Liver (tissue), 9 donors: ENCODE measurements around the gene HRH1. TPM values are rescaled to one million over a fixed set of nuclear protein-coding genes. Genes with fewer than 3 reads are reported as not detected.
A peak's percentile ranks its signal among the peaks of the same experiment; 100 is the strongest.

Experiments used
- DNase-seq: peaks from one replicate; pipeline ENCODE4 v3.0.0-alpha.2; 2017; ENCODE audit warnings: low spot score
- H3K27ac ChIP-seq, 2 donors: one replicate each; pipeline ENCODE4 v1.7.0; 2013; ENCODE audit warnings: inconsistent platforms in 2 of 2, low read length in 2 of 2, control low read depth in 1 of 2, low read depth in 1 of 2, mild to moderate bottlenecking in 1 of 2
- H3K27me3 ChIP-seq, 4 donors: one replicate each; pipeline versions ENCODE4 v1.6.1 to v1.7.0; 2013; ENCODE audit warnings: low read length in 3 of 4, inconsistent platforms in 1 of 4, mild to moderate bottlenecking in 1 of 4, moderate library complexity in 1 of 4; ENCODE audit not compliant: control insufficient read depth in 4 of 4, insufficient read depth in 4 of 4
- H3K36me3 ChIP-seq, 4 donors: one replicate each; pipeline versions ENCODE4 v1.6.1 to v1.7.0; 2013; ENCODE audit warnings: low read length in 3 of 4, mild to moderate bottlenecking in 3 of 4, low read depth in 1 of 4, moderate library complexity in 1 of 4; ENCODE audit not compliant: control insufficient read depth in 4 of 4, insufficient read depth in 3 of 4
- H3K4me1 ChIP-seq, 4 donors: one replicate each; pipeline versions ENCODE4 v1.6.1 to v1.7.0; 2013; ENCODE audit warnings: low read length in 3 of 4, mild to moderate bottlenecking in 3 of 4, moderate library complexity in 1 of 4; ENCODE audit not compliant: control insufficient read depth in 4 of 4, insufficient read depth in 4 of 4
- H3K4me3 ChIP-seq, 3 donors: one replicate each; pipeline versions ENCODE4 v1.6.1 to v1.7.0; 2013; ENCODE audit warnings: low read length in 3 of 3, control low read depth in 1 of 3, low read depth in 1 of 3, mild to moderate bottlenecking in 1 of 3
- H3K9ac ChIP-seq, 2 donors: one replicate each; pipeline ENCODE4 v1.7.0; 2013; ENCODE audit warnings: low read length in 2 of 2, mild to moderate bottlenecking in 2 of 2, moderate library complexity in 2 of 2, control low read depth in 1 of 2, low read depth in 1 of 2
- H3K9me3 ChIP-seq, 4 donors: one replicate each; pipeline versions ENCODE4 v1.6.1 to v1.7.0; 2013; ENCODE audit warnings: low read length in 3 of 4; ENCODE audit not compliant: control insufficient read depth in 4 of 4
- FOXA1 ChIP-seq: IDR thresholded peaks from 2 replicates; pipeline ENCODE4 v1.6.1; 2016; ENCODE audit warnings: antibody characterized with exemption
- GABPA ChIP-seq, 2 donors: IDR thresholded peaks in 1 of 2; conservative IDR thresholded peaks in 1 of 2; 2 replicates each; pipeline ENCODE4 v1.6.1; 2016; ENCODE audit warnings: antibody characterized with exemption in 2 of 2, mild to moderate bottlenecking in 1 of 2, moderate library complexity in 1 of 2
- HNF4A ChIP-seq, 2 donors: conservative IDR thresholded peaks; 2 replicates each; pipeline ENCODE4 v1.6.1; 2016; ENCODE audit warnings: antibody characterized with exemption in 2 of 2, mild to moderate bottlenecking in 2 of 2
- JUND ChIP-seq, 2 donors: IDR thresholded peaks; 2 replicates each; pipeline ENCODE4 v1.6.1; 2016; ENCODE audit warnings: antibody characterized with exemption in 2 of 2
- NR2F2 ChIP-seq: IDR thresholded peaks from 2 replicates; pipeline ENCODE4 v1.6.1; 2016; ENCODE audit warnings: antibody characterized with exemption
- RAD21 ChIP-seq, 2 donors: IDR thresholded peaks; 2 replicates each; pipeline ENCODE4 v1.6.1; 2016; ENCODE audit warnings: antibody characterized with exemption in 2 of 2, mild to moderate bottlenecking in 2 of 2
- RXRA ChIP-seq, 2 donors: IDR thresholded peaks; 2 replicates each; pipeline ENCODE4 v1.6.1; 2017 to 2018; ENCODE audit warnings: antibody characterized with exemption in 2 of 2, mild to moderate bottlenecking in 1 of 2
- SP1 ChIP-seq: IDR thresholded peaks from 2 replicates; pipeline ENCODE4 v1.6.1; 2018; ENCODE audit warnings: antibody characterized with exemption, mild to moderate bottlenecking
- TAF1 ChIP-seq: conservative IDR thresholded peaks from 2 replicates; pipeline ENCODE4 v1.6.1; 2016; ENCODE audit warnings: antibody characterized with exemption, mild to moderate bottlenecking
- YY1 ChIP-seq: IDR thresholded peaks from 2 replicates; pipeline ENCODE4 v1.6.1; 2016; ENCODE audit warnings: antibody characterized with exemption, mild to moderate bottlenecking
- WGBS: extraction: QIAGEN DNeasy Blood & Tissue Kit; methylation state at CpG from one replicate; pipeline ENCODE4 v1.1.7; 2013; 5-methylcytosine and 5-hydroxymethylcytosine counted together
- polyA plus RNA-seq, 2 donors: library from polyadenylated mRNA; stranded (reverse) in 1 of 2; unstranded in 1 of 2; fragments of 200-250 nt in 1 of 2; fragments of >200 nt in 1 of 2; fragmentation: Nextera tagmentation in 1 of 2; extraction: Ambion mirVana in 1 of 2; gene quantifications; one replicate each; pipeline versions ENCODE4 v1.2.1 to v1.2.3, GENCODE V29; 2013 to 2015
- total RNA-seq, 2 donors: library from RNA; depleted of rRNA; stranded (reverse); fragments of >200 nt; gene quantifications; one replicate each; pipeline ENCODE4 v1.2.3, GENCODE V29; 2014
- TF ChIP-seq, protein P1 (sequence below): IDR thresholded peaks from 2 replicates; pipeline ENCODE4 v1.6.1; 2016; ENCODE audit warnings: antibody characterized with exemption, mild to moderate bottlenecking
- TF ChIP-seq, protein P2 (sequence below): fragments of 150-350 bp; IDR thresholded peaks from 2 replicates; pipeline ENCODE4 v1.5.1; 2017; ENCODE audit warnings: improper control_type of control experiment, low read depth, low read length; ENCODE audit not compliant: missing input control
- TF ChIP-seq, protein P3 (sequence below): IDR thresholded peaks from 2 replicates; pipeline ENCODE4 v1.6.1; 2016; ENCODE audit warnings: antibody characterized with exemption
- TF ChIP-seq, protein P4 (sequence below): IDR thresholded peaks from 2 replicates; pipeline ENCODE4 v1.6.1; 2016; ENCODE audit warnings: antibody characterized with exemption
- TF ChIP-seq, protein P5 (sequence below): IDR thresholded peaks from 2 replicates; pipeline ENCODE4 v1.6.1; 2016; ENCODE audit warnings: antibody characterized with exemption
- donor health status: healthy.
- donor health status: healthy.
- donor health status: healthy.
- donor health status: healthy.
- donor health status: healthy.

HRH1 gene
- total and polyA plus RNA-seq, 4 donors = 0.07 to 1.3 (median 0.31) TPM

DNA sequence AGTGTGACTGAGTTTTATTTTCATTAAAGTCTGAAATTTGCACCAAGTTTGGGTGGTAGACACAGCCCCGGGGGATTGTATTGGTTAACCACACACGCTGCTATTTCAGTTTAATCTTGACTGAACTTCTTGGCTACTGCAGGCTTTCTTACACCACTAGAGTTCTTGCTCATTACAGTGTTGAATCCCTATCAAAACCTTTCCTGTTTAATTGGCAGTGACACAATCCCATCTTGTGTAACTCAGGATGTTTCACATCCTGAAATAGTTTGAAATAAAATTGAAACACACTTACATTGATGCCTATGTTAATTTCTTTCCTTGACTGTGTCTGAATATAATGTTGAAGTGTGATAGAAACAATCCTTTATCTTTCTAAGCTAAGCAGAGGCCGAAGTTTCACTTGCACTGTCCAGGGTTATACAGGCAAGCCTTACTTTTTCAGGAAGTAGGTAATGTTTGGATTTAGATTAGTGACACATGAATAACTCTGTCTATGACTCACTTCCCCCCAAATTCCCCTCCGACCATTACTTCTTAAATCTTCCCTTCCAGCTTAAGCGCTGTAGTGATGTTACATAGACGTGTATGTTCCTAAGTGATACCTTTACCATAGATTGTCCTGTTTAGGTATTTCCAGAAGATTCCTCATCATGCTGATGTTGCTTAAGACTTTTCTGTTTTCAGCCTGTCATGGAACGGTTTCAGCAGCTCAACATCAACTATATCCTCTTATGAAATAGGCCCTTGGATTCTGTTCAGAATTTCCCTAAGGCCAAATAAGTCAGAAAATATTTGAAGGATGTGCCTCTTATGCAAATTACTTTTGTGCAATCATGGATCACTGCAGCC, 134.7 kb downstream of the HRH1 start:
- peak overlapping the region in 1 of 2 donors; percentile 55 for H3K27ac ChIP-seq
- WGBS = 70% methylated on average over 7 of the region's 7 CpGs
- peaks cover 0 to 3% (median 0%) of the 10 kb centered on the region in 4 donors for H3K36me3 ChIP-seq
- no peaks in the 10 kb centered on the region for H3K9me3 ChIP-seq
- DNase-seq = no peak
- no peak for TF ChIP-seq RAD21 (IDR thresholded peaks at IDR 0.05)
- TF ChIP-seq, protein P1, sequence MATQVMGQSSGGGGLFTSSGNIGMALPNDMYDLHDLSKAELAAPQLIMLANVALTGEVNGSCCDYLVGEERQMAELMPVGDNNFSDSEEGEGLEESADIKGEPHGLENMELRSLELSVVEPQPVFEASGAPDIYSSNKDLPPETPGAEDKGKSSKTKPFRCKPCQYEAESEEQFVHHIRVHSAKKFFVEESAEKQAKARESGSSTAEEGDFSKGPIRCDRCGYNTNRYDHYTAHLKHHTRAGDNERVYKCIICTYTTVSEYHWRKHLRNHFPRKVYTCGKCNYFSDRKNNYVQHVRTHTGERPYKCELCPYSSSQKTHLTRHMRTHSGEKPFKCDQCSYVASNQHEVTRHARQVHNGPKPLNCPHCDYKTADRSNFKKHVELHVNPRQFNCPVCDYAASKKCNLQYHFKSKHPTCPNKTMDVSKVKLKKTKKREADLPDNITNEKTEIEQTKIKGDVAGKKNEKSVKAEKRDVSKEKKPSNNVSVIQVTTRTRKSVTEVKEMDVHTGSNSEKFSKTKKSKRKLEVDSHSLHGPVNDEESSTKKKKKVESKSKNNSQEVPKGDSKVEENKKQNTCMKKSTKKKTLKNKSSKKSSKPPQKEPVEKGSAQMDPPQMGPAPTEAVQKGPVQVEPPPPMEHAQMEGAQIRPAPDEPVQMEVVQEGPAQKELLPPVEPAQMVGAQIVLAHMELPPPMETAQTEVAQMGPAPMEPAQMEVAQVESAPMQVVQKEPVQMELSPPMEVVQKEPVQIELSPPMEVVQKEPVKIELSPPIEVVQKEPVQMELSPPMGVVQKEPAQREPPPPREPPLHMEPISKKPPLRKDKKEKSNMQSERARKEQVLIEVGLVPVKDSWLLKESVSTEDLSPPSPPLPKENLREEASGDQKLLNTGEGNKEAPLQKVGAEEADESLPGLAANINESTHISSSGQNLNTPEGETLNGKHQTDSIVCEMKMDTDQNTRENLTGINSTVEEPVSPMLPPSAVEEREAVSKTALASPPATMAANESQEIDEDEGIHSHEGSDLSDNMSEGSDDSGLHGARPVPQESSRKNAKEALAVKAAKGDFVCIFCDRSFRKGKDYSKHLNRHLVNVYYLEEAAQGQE = no peak
- TF ChIP-seq, protein P2, sequence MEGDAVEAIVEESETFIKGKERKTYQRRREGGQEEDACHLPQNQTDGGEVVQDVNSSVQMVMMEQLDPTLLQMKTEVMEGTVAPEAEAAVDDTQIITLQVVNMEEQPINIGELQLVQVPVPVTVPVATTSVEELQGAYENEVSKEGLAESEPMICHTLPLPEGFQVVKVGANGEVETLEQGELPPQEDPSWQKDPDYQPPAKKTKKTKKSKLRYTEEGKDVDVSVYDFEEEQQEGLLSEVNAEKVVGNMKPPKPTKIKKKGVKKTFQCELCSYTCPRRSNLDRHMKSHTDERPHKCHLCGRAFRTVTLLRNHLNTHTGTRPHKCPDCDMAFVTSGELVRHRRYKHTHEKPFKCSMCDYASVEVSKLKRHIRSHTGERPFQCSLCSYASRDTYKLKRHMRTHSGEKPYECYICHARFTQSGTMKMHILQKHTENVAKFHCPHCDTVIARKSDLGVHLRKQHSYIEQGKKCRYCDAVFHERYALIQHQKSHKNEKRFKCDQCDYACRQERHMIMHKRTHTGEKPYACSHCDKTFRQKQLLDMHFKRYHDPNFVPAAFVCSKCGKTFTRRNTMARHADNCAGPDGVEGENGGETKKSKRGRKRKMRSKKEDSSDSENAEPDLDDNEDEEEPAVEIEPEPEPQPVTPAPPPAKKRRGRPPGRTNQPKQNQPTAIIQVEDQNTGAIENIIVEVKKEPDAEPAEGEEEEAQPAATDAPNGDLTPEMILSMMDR = no peak
- no peak for TF ChIP-seq TAF1
- TF ChIP-seq, protein P3, sequence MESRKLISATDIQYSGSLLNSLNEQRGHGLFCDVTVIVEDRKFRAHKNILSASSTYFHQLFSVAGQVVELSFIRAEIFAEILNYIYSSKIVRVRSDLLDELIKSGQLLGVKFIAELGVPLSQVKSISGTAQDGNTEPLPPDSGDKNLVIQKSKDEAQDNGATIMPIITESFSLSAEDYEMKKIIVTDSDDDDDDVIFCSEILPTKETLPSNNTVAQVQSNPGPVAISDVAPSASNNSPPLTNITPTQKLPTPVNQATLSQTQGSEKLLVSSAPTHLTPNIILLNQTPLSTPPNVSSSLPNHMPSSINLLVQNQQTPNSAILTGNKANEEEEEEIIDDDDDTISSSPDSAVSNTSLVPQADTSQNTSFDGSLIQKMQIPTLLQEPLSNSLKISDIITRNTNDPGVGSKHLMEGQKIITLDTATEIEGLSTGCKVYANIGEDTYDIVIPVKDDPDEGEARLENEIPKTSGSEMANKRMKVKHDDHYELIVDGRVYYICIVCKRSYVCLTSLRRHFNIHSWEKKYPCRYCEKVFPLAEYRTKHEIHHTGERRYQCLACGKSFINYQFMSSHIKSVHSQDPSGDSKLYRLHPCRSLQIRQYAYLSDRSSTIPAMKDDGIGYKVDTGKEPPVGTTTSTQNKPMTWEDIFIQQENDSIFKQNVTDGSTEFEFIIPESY = no peak
- TF ChIP-seq SP1 = no peak
- peak in 1 of 2 donors; percentile 28 for TF ChIP-seq JUND (IDR thresholded peaks at IDR 0.05)
- TF ChIP-seq, protein P4, sequence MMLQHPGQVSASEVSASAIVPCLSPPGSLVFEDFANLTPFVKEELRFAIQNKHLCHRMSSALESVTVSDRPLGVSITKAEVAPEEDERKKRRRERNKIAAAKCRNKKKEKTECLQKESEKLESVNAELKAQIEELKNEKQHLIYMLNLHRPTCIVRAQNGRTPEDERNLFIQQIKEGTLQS = no peak
- no peak for TF ChIP-seq YY1
- TF ChIP-seq HNF4A (conservative IDR thresholded peaks at IDR 0.05) = no peak
- TF ChIP-seq NR2F2 = no peak
- peak in 1 of 2 donors; percentile 69 for TF ChIP-seq GABPA (IDR thresholded peaks at IDR 0.05 in 1 of 2, conservative IDR thresholded peaks at IDR 0.05 in 1 of 2)
- no peak for TF ChIP-seq FOXA1
- TF ChIP-seq, protein P5, sequence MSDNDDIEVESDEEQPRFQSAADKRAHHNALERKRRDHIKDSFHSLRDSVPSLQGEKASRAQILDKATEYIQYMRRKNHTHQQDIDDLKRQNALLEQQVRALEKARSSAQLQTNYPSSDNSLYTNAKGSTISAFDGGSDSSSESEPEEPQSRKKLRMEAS = no peak
- TF ChIP-seq RXRA (IDR thresholded peaks at IDR 0.05) = no peak
- no peaks in the 10 kb centered on the region for H3K27me3 ChIP-seq
- peaks cover 0 to 6% (median 1%) of the 10 kb centered on the region in 4 donors for H3K4me1 ChIP-seq
- no peak overlapping the region for H3K4me3 ChIP-seq
- H3K9ac ChIP-seq = no peak overlapping the region
